ENCODE results near the gene CRIP2.

Gene CRIP2

GRCh38 chr14:105476831-105477659 is 2.4 kb downstream of the CRIP2 start:
- no peak for DNase-seq (ENCODE audit: low spot score)

- no peak for DNase-seq (ENCODE audit: low spot score)
Observed at GRCh38 chr14:105477660-105478397, 3.2 kb downstream of the CRIP2 start.

GRCh38 chr14:105478398-105479251 is 4.0 kb downstream of the CRIP2 start:
- no peak for DNase-seq (ENCODE audit: low spot score)

GRCh38 chr14:105479431-105480158 is 5.0 kb downstream of the CRIP2 start:
- DNase-seq (ENCODE audit: low spot score) = no peak

- DNase-seq (ENCODE audit: low spot score) = no peak
Observed at GRCh38 chr14:105480199-105480746, 5.7 kb downstream of the CRIP2 start.

GRCh38 chr14:105480807-105481801 is 6.5 kb downstream of the CRIP2 start:
- DNase-seq (ENCODE audit: low spot score) = peak; percentile 87

- peak; percentile 92 for DNase-seq (ENCODE audit: low spot score)
Observed at GRCh38 chr14:105481886-105482457, 7.4 kb downstream of the CRIP2 start.

- no peak for DNase-seq (ENCODE audit: low spot score)
Observed at GRCh38 chr14:105482486-105483110, 8.0 kb downstream of the CRIP2 start.

- DNase-seq (ENCODE audit: low spot score) = no peak
Observed at GRCh38 chr14:105483300-105484068, 8.9 kb downstream of the CRIP2 start.

GRCh38 chr14:105484069-105484996 is 9.7 kb downstream of the CRIP2 start:
- no peak for DNase-seq (ENCODE audit: low spot score)

GRCh38 chr14:105484997-105485393 is 10.4 kb downstream of the CRIP2 start:
- no peak for DNase-seq (ENCODE audit: low spot score)

GRCh38 chr14:105485739-105486162 is 11.1 kb downstream of the CRIP2 start:
- no peak for DNase-seq (ENCODE audit: low spot score)

GRCh38 chr14:105486163-105486973 is 11.7 kb downstream of the CRIP2 start, which contains the start of gene CRIP1:
CRIP1 (plus strand) TSS chr14:105486886; CDS start chr14:105487260, 374 bp downstream.
- DNase-seq (ENCODE audit: low spot score) = no peak

- DNase-seq (ENCODE audit: low spot score) = no peak
Observed at GRCh38 chr14:105486974-105487448, 12.4 kb downstream of the CRIP2 start.

GRCh38 chr14:105487449-105487985 is 12.9 kb downstream of the CRIP2 start:
- DNase-seq (ENCODE audit: low spot score) = no peak
